Frontal cortex (tissue), 4 donors: ENCODE data around the gene THBS1. TPM values are rescaled to one million over a fixed set of nuclear protein-coding genes. Genes with fewer than 3 reads are reported as not detected.

Source experiments
- DNase-seq, 2 donors: peaks; one replicate each; pipeline ENCODE4 v3.0.0; 2012; ENCODE audit warnings: low spot score in 2 of 2
- FAIRE-seq: peaks from 2 replicates; lab custom pipeline; 2012; peaks lifted over from hg19 to GRCh38; lab: Jason Lieb, UNC
- total RNA-seq: library from RNA; depleted of rRNA; stranded (reverse); fragments of >200 nt; gene quantifications from one replicate; pipeline ENCODE4 v1.2.3, GENCODE V29; 2014
- donor health status: control.
- donor health status: control.
- donor health status: control.

THBS1 gene
- 57.1 TPM for total RNA-seq

- FAIRE-seq (no peak), DNase-seq (peak in 1 of 2 donors; percentile 56)
Measured at GRCh38 chr15:39580485-39581241, at the start of gene THBS1. THBS1 (plus strand) TSS chr15:39581079; CDS start chr15:39581858, 779 bp downstream.

- FAIRE-seq = no peak
Measured at GRCh38 chr15:39534996-39535395, 45.9 kb upstream of the THBS1 start.

GRCh38 chr15:39535466-39535865 is 45.4 kb upstream of the THBS1 start:
- FAIRE-seq = no peak
- no peak for DNase-seq

More at GRCh38 chr15:39534996-39535395, 45.9 kb upstream of the THBS1 start:
- no peak for DNase-seq

GRCh38 chr15:39538936-39539335 is 41.9 kb upstream of the THBS1 start:
- FAIRE-seq (no peak), DNase-seq (no peak)

- no peak for DNase-seq
- FAIRE-seq = no peak
Measured at GRCh38 chr15:39539466-39539865, 41.4 kb upstream of the THBS1 start.

- DNase-seq (no peak), FAIRE-seq (no peak)
Measured at GRCh38 chr15:39539973-39540558, 40.8 kb upstream of the THBS1 start.

- DNase-seq (no peak), FAIRE-seq (no peak)
Measured at GRCh38 chr15:39542385-39543065, 38.4 kb upstream of the THBS1 start.

- no peak for DNase-seq
- FAIRE-seq = no peak
Measured at GRCh38 chr15:39543651-39544050, 37.2 kb upstream of the THBS1 start.

GRCh38 chr15:39546842-39547241 is 34.0 kb upstream of the THBS1 start:
- FAIRE-seq (no peak), DNase-seq (no peak)

- DNase-seq = no peak
- FAIRE-seq = no peak
Measured at GRCh38 chr15:39548561-39548960, 32.3 kb upstream of the THBS1 start.

GRCh38 chr15:39549912-39550311 is 31.0 kb upstream of the THBS1 start:
- DNase-seq = no peak
- FAIRE-seq = no peak

GRCh38 chr15:39551476-39551875 is 29.4 kb upstream of the THBS1 start:
- no peak for FAIRE-seq
- no peak for DNase-seq

GRCh38 chr15:39552556-39552955 is 28.3 kb upstream of the THBS1 start:
- FAIRE-seq = no peak

GRCh38 chr15:39553947-39554693 is 26.8 kb upstream of the THBS1 start:
- FAIRE-seq (no peak), DNase-seq (no peak)

More at GRCh38 chr15:39552556-39552955, 28.3 kb upstream of the THBS1 start:
- no peak for DNase-seq

GRCh38 chr15:39554746-39555387 is 26.0 kb upstream of the THBS1 start:
- FAIRE-seq = no peak
- no peak for DNase-seq

- FAIRE-seq (no peak), DNase-seq (no peak)
Measured at GRCh38 chr15:39555885-39556284, 25.0 kb upstream of the THBS1 start.

- no peak for FAIRE-seq
- DNase-seq = no peak
Measured at GRCh38 chr15:39556461-39556860, 24.4 kb upstream of the THBS1 start.

GRCh38 chr15:39558421-39558820 is 22.5 kb upstream of the THBS1 start:
- no peak for FAIRE-seq
- no peak for DNase-seq

GRCh38 chr15:39564972-39565665 is 15.8 kb upstream of the THBS1 start:
- FAIRE-seq = no peak

More at GRCh38 chr15:39564972-39565665, 15.8 kb upstream of the THBS1 start:
- DNase-seq = no peak
